Nephron progenitor cell (in vitro differentiated cells): Measurements from ENCODE around the gene STK39.
A peak's percentile ranks its signal among the peaks of the same experiment; 100 is the strongest.

Experiments used
- DNase-seq: peaks from one replicate; pipeline ENCODE4 v3.0.0; 2021
- H3K27ac Mint-ChIP-seq: 2 replicates; pipeline ENCODE4 v1.8.0; 2021; ENCODE audit warnings: mild to moderate bottlenecking, moderate library complexity, mixed read lengths
- H3K27me3 Mint-ChIP-seq: 2 replicates; pipeline ENCODE4 v1.8.0; 2021; ENCODE audit warnings: mild to moderate bottlenecking, low read depth, mixed read lengths; ENCODE audit not compliant: poor library complexity
- H3K36me3 Mint-ChIP-seq: 2 replicates; pipeline ENCODE4 v1.8.0; 2021; ENCODE audit warnings: low read depth, mixed read lengths
- H3K4me1 Mint-ChIP-seq: 2 replicates; pipeline ENCODE4 v1.8.0; 2021; ENCODE audit warnings: mixed read lengths
- H3K4me3 Mint-ChIP-seq: 2 replicates; pipeline ENCODE4 v1.8.0; 2021; ENCODE audit warnings: mild to moderate bottlenecking, moderate library complexity, mixed read lengths
- H3K9me3 Mint-ChIP-seq: 2 replicates; pipeline ENCODE4 v1.8.0; 2021; ENCODE audit warnings: mild to moderate bottlenecking, moderate library complexity, mixed read lengths
- CTCF ChIP-seq: fragments of 200-600 bp; sonication (generic); IDR thresholded peaks from 2 replicates; pipeline ENCODE4 v1.5.0; 2021; ENCODE audit warnings: antibody characterized with exemption

Gene STK39

GRCh38 chr2:168188002-168188401 is 59.4 kb downstream of the STK39 start:
- no peak for TF ChIP-seq CTCF
- Mint-ChIP-seq H3K27me3 (no peaks in the 10 kb centered on the region), H3K4me1 (peaks cover 86% of the 10 kb centered on the region), H3K36me3 (no peaks in the 10 kb centered on the region), H3K9me3 (no peaks in the 10 kb centered on the region), H3K4me3 (no peak overlapping the region), H3K27ac (no peak overlapping the region)
- DNase-seq: no peak

GRCh38 chr2:168186452-168186851 is 60.9 kb downstream of the STK39 start:
- Mint-ChIP-seq H3K36me3 (peaks cover 6% of the 10 kb centered on the region), H3K9me3 (no peaks in the 10 kb centered on the region), H3K27me3 (no peaks in the 10 kb centered on the region), H3K4me3 (no peak overlapping the region), H3K4me1 (peaks cover 79% of the 10 kb centered on the region), H3K27ac (peak overlapping the region; percentile 88)
- no peak for DNase-seq
- TF ChIP-seq CTCF: no peak

- Mint-ChIP-seq H3K9me3 (no peaks in the 10 kb centered on the region), H3K27me3 (no peaks in the 10 kb centered on the region), H3K4me1 (peaks cover 73% of the 10 kb centered on the region), H3K36me3 (peaks cover 8% of the 10 kb centered on the region), H3K27ac (peak overlapping the region; percentile 88), H3K4me3 (no peak overlapping the region)
- no peak for TF ChIP-seq CTCF
- DNase-seq: no peak
Observed at GRCh38 chr2:168185583-168186274, 61.7 kb downstream of the STK39 start.

GRCh38 chr2:168184681-168185513 is 62.5 kb downstream of the STK39 start:
- Mint-ChIP-seq H3K27ac (no peak overlapping the region), H3K4me1 (peaks cover 65% of the 10 kb centered on the region), H3K9me3 (no peaks in the 10 kb centered on the region), H3K36me3 (peaks cover 13% of the 10 kb centered on the region), H3K4me3 (no peak overlapping the region), H3K27me3 (no peaks in the 10 kb centered on the region)
- no peak for TF ChIP-seq CTCF
- no peak for DNase-seq

- no peaks in the 10 kb centered on the region for H3K9me3 Mint-ChIP-seq
- no peak for DNase-seq
- peaks cover 71% of the 10 kb centered on the region for H3K4me1 Mint-ChIP-seq
- H3K4me3 Mint-ChIP-seq: no peak overlapping the region
- no peak for TF ChIP-seq CTCF
- peak overlapping the region; percentile 12 for H3K27ac Mint-ChIP-seq
- H3K27me3 Mint-ChIP-seq: no peaks in the 10 kb centered on the region
- peaks cover 18% of the 10 kb centered on the region for H3K36me3 Mint-ChIP-seq
Observed at GRCh38 chr2:168183308-168183997, 63.9 kb downstream of the STK39 start.
